Erythroblast (primary cell): ENCODE data around the gene PPP1R13B.

ENCODE experiments used
- GATA1 ChIP-seq: IDR thresholded peaks from 2 replicates; pipeline ENCODE4 v1.6.1; 2011; ENCODE audit warnings: low read depth, mild to moderate bottlenecking, control low read depth, low read length, moderate library complexity
- POLR2A ChIP-seq: IDR thresholded peaks from 2 replicates; pipeline ENCODE4 v1.6.1; 2011; ENCODE audit warnings: mild to moderate bottlenecking, low read length

- TF ChIP-seq POLR2A (no peak), GATA1 (no peak)
Measured at GRCh38 chr14:103699261-103699661, 148.1 kb downstream of the PPP1R13B start.
